HG03457 (cell line): ENCODE measurements around the gene KCNAB2.

Experiments
- ATAC-seq: cut with Tn5 transposase; IDR thresholded peaks from one replicate; pipeline ENCODE4 v1.9.1; 2021; ENCODE audit warnings: moderate number of reproducible peaks; ENCODE audit not compliant: unreplicated experiment

Gene KCNAB2

DNA sequence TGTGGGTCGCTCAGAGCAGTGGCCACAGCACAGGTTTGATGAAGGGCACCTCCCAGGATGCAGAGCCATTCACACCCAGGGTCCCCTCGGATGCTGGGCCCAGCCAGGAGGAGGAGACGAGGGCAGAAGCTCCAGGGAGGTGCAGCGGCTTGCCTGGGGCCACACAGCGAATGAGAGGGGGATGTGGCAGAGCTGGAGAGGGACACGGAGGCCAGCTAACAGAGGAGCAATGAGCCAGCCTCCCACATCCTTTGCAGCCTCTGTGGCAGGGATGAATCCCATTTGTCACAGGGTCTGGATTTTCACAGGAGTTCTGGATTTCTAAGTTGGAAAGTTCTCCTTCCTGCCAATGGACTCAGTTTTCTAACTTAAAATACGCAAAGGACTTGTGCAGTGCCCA, 98.5 kb downstream of the KCNAB2 start:
- no peak for ATAC-seq

DNA sequence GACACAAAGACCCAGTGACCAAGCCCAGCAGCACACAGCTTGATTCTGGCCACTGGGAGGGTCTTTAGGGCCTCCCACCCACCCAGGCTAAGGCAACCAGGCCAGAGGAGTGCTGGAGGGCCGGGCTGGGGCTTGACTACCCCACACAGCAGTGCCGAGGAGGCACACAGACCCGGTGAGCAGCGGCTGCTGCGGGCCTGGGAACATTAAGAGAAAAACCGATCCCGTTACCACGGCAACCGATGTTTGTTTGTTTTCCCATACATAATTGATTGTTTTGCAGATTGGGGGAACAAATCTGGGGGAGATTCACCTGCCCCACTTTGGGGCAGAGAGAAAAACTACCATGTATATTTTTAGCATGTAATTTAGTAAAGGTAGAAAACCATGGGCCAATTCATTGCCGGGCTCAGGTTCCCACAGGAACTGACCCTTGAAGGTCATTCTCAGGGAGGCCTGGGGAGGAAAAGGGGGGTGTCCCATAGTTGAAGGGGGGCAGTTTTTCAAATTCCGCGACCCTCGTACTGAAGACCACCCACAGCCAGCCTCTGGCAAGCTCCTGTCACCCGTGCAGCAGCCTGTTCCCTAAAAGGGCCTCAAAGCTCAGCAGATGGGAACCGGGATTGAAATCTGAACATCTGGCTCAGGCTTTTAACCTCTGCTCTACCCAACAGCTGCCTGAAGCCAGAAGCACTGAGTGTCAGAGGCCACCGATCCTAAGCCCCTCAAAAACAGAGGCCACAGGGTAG, 99.1 kb downstream of the KCNAB2 start:
- no peak for ATAC-seq

DNA sequence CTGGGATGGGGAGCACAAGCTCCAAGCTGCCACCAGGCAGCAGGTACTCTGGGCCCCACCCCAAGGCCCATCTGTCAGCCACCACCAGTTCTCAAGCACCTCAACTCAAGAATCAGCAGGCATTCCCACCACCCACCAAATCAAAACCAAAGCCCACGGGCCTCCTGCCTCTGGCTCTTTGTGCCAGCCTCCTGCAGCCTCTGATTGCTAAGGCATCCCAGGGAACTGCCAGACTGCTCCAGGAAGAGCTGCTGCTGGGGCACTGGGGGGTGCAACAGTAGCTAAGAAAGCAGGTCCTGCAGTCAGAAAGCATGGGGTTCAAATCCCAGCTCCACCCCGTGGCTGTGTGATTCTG, 99.7 kb downstream of the KCNAB2 start:
- no peak for ATAC-seq

DNA sequence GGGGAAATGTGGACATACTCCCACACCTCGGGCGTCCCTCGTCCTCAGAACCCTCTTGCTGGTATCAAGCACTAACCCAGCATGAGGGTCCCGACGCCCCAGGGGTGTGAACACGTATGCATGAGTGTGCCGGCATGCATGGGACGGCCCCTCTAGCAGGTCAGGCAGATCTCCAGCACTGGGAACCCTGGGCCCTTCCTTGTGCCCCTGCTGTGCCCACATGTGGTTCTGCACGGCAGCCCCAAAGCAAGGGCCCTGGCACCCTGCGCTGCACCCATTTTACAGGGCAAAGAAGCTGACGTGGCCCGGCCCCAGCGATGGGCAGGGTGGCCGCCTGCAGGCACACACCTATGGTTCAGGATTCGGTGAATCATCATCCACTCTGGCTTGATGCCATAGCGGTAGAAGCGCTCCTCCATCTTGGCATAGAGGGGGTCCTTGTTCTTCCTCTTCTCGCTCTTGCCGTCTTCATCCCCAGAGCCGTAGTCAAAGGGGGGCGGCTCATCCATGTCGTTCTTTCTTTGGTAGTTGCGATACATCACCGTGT, 100.2 kb downstream of the KCNAB2 start:
- no peak for ATAC-seq

DNA sequence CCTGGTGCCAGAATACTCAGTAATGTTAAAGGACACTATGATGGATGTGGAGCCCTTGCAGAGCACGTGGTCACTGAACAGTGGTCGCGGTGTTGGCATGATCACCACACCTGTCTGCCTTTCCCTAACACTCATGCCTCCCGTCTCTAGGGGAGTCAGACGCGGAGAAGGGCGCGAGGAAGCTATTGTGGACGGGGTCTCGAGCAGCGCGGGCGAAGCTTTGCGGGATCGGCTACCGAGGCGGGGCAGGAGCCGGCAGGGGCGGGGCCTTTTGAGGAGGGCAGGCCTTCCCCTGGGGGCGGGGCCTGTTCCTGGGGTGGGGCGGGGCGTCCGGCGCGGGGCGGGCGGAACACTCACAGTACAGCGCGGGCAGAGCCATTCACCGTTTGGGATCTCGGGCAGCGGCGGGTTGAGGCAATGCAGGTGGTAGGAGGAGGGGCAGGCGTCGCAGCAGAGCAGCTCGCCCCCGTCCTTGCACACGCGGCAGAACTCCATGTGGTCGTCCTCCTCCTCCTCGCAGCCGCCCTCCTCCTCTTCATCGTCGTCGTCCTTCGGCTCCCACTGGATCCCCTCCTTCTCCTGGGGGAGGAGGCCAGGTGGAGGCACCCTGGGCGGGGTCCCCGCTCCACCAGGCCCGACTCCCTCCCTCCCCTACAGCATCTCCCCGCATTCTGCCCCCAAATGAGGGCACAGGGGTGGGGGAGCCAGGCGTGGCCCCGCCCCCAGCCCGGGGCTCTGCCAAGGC, 103.0 kb downstream of the KCNAB2 start:
- ATAC-seq = no peak

DNA sequence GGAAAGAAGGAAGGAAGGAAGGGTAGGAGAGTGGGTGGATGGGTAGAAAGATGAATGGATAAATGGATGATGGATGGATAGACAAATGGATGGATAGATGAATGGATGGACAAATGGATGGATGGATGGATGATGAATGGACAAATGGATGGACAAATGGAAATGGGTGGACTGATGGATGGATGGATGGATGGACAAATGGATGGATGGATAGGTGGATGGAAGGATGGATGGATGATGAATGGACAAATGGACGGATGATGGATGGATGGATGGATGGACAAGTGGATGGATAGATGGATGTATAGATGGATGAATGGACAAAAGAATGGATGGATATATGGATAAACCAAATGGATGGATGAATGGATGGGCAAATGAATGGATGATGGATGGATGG, 103.9 kb downstream of the KCNAB2 start:
- no peak for ATAC-seq

DNA sequence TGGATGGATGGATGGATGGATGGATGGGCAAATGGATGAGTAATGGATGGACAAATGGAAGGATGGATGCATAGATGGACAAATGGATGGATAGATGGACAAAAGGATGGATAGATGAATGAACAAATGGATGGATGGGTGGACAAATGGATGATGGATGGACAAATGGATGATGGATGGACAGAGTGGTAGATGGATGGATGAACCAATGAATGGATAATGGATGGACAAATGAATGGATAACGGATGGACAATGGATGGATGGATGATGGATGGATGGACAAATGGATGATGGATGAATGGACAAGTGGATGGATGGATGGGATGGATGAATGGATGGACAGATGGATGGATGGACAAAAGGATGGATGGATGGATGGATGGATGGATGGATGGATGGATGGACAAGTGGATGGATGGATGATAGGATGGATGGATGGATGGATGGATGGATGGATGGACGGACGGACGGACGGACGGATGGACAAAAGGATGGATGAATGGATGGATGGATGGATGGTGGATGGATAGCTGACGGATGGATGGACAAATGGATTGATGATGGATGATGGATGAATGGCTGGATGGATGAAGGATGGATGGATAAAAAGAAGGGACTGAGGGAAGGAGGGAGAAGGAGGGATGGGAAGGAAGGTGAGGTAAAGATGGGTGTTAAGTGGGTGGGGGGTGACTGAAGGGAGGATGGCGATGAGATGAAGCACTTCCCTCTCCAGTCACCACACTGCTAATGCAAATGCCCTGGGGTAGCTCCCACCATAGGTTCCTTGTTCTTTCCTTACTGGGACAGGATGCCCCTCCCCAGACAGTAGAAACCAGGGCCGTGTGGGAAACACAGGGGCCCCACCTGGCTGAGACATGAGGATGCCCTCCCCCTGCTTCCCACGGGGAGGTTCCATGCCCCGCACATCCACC, 104.6 kb downstream of the KCNAB2 start:
- no peak for ATAC-seq
